ENCODE results near the gene EIF4A2. TPM values are rescaled to one million over a fixed set of nuclear protein-coding genes. Genes with fewer than 3 reads are reported as not detected.
A peak's percentile ranks its signal among the peaks of the same experiment; 100 is the strongest.

Gene EIF4A2
- total RNA-seq, 1 donor from 2014 or later: 574 TPM

DNA sequence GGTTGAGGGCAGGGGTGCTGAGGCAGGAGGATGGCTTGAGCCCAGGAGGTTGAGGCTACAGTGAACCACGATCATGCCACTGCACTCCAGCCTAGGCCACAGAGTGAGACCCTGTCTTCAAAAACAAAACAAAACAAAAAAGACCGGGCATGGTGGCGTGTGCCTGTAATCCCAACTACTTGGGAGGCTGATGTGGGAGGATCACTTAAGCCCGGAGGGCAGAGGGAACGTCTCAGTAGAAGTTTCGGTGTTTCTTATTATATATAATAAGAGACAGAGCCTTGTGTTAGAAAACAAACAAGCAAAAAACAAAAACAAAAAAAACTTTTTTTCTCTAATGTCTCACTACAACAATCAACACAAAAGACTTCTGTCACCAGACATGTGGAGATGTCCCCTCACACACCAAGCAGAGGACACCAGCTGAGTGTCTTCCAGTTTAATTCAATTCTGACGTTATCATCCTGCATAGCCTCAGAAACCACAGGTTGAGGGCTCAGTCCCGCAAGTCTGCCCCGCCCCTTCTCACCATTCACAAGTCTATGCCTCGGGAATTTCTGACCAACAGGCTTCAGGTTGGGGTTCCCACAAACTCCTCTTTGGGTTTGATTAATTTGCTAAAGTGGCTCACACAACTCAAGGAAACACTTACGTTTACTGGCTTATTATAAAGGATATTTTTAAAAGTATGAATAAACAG lies 24.0 kb upstream of the EIF4A2 start:
- intact Hi-C loops (cut with micrococcal nuclease): no loop called here

DNA sequence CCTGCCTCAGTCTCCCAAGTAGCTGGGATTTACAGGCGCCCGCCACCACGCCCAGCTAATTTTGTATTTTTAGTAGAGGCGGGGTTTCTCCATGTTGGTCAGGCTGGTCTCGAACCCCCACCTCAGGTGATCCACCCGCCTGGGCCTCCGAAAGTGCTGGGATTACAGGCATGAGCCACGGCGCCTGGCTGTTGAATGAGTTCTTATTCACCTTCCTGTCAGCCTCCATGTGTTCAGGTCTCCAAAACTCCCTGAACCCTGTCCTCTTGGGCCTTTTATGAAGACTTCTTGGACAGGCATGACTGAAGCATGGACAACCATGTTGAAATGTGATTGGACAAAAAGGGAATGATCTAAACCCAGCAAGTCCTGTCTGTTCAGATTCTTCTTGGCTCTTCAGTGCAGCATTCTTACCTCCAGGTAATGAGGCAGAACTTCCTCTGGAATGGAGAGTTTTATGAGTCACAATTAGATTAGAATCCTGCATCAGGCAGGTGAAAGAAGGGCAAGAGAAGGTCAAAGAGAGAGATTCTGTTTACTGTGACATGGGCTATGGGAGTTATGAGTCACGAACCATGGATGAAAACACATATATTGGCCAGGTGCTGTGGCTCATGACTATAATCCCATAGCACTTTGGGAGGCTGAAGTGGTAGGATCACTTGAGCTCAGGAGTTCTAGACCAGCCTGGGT lies 23.1 kb upstream of the EIF4A2 start:
- ChIA-PET CTCF (interaction anchor here (0.7 kb wide), 1 partner anchor 10 kb away, joined by 3 read pairs; no protein-coding TSS in a partner anchor), POLR2A (no interaction called here)
- no peak overlapping the region for H3K4me3 Mint-ChIP-seq

More for the DNA sequence above, 24.0 kb upstream of the EIF4A2 start:
- Mint-ChIP-seq H3K9me3 (no peaks in the 10 kb centered on the region), H3K27me3 (no peaks in the 10 kb centered on the region), H3K36me3 (ENCODE audit: low read depth) (no peaks in the 10 kb centered on the region), H3K4me1 (no peaks in the 10 kb centered on the region), H3K4me3 (no peak overlapping the region), H3K27ac (no peak overlapping the region)
- DNase-seq: no peak
- TF ChIP-seq, protein P1, sequence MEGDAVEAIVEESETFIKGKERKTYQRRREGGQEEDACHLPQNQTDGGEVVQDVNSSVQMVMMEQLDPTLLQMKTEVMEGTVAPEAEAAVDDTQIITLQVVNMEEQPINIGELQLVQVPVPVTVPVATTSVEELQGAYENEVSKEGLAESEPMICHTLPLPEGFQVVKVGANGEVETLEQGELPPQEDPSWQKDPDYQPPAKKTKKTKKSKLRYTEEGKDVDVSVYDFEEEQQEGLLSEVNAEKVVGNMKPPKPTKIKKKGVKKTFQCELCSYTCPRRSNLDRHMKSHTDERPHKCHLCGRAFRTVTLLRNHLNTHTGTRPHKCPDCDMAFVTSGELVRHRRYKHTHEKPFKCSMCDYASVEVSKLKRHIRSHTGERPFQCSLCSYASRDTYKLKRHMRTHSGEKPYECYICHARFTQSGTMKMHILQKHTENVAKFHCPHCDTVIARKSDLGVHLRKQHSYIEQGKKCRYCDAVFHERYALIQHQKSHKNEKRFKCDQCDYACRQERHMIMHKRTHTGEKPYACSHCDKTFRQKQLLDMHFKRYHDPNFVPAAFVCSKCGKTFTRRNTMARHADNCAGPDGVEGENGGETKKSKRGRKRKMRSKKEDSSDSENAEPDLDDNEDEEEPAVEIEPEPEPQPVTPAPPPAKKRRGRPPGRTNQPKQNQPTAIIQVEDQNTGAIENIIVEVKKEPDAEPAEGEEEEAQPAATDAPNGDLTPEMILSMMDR (IDR thresholded peaks at IDR 0.05): no peak
- ChIA-PET CTCF (no interaction called here), POLR2A (no interaction called here)
- no peak for ATAC-seq (ENCODE audit: low read depth)

DNA sequence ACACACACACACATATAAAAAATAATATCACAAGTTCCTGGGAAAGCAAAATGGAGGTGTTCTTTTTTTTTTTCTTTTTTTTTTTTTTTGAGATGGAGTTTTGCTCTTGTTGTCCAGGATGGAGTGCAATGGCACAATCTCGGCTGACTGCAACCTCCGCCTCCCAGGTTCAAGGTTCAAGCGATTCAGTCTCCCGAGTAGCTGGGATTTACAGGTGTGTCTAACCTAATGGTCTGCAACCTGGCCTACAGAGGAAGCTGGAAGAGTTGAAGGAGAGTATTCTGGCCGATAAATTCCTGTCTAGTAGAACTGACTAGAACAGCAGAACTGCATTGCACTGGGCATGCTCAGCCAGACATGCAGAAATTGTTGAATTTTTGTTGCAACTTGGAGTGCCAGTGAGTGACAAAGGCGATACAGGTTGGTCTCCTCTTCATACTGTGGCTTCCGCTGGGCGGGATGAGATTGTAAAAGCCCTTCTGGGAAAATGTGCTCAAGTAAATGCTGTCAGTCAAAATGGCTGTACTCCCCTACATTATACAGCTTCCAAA lies 22.4 kb upstream of the EIF4A2 start:
- ChIA-PET POLR2A (no interaction called here), CTCF (interaction anchor here (0.7 kb wide), 1 partner anchor 11 kb away, joined by 3 read pairs; no protein-coding TSS in a partner anchor)
- intact Hi-C loops (cut with micrococcal nuclease): no loop called here
- ATAC-seq (ENCODE audit: low read depth) (no peak), DNase-seq (no peak)
- TF ChIP-seq, protein P1 (IDR thresholded peaks at IDR 0.05): no peak
- H3K36me3 Mint-ChIP-seq (ENCODE audit: low read depth): no peaks in the 10 kb centered on the region
- no peaks in the 10 kb centered on the region for H3K9me3 Mint-ChIP-seq
- H3K4me3 Mint-ChIP-seq: no peak overlapping the region
- no peaks in the 10 kb centered on the region for H3K4me1 Mint-ChIP-seq
- H3K27me3 Mint-ChIP-seq: no peaks in the 10 kb centered on the region
- no peak overlapping the region for H3K27ac Mint-ChIP-seq

More for the DNA sequence above, 23.1 kb upstream of the EIF4A2 start:
- intact Hi-C loops (cut with micrococcal nuclease): no loop called here
- Mint-ChIP-seq H3K27ac (no peak overlapping the region), H3K36me3 (ENCODE audit: low read depth) (no peaks in the 10 kb centered on the region), H3K4me1 (no peaks in the 10 kb centered on the region), H3K27me3 (no peaks in the 10 kb centered on the region), H3K9me3 (no peaks in the 10 kb centered on the region)
- DNase-seq (no peak), ATAC-seq (ENCODE audit: low read depth) (no peak)
- TF ChIP-seq, protein P1 (IDR thresholded peaks at IDR 0.05): no peak

DNA sequence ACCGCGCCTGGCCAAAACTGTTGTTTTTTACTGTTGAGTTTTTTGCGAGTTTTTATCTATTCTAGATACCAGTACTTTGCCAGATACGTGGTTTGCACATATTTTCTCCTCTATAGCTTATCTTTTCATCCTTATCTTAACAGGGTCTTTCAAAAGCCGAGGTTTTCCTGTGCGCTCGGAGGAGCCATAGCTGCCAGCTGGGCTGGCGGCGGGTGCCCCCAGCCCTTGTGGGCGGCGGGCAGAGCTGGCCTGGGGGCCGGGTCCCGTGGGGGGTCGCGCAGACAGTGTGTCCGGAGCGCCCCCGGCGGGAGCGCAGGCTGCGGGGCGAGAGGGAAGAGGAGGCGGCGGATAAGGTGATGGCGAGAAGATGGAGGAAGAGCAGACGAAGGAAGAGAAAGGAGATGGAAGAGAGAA lies 11.1 kb upstream of the EIF4A2 start:
- no peaks in the 10 kb centered on the region for H3K27me3 Mint-ChIP-seq
- peaks cover 3% of the 10 kb centered on the region for H3K36me3 Mint-ChIP-seq (ENCODE audit: low read depth)
- ATAC-seq (ENCODE audit: low read depth) (peak; percentile 16), DNase-seq (no peak)
- intact Hi-C loops (cut with micrococcal nuclease): loop anchor here (1.0 kb wide), 2 partner anchors 11 to 34 kb away; partner anchors contain the start of genes EIF4A2 and RFC4
- H3K9me3 Mint-ChIP-seq: no peaks in the 10 kb centered on the region
- peak overlapping the region; percentile 96 for H3K4me3 Mint-ChIP-seq
- POLR2A ChIA-PET: interaction anchor here (0.6 to 5.2 kb wide), 16 partner anchors 11 to 835 kb away, joined by 3 to 258 read pairs (median 4); partner anchors contain the start of genes DNAJB11, EIF4A2, RPL39L and TBCCD1
- CTCF ChIA-PET: interaction anchor here (0.9 to 2.1 kb wide), 3 partner anchors 11 to 155 kb away, joined by 3 to 8 read pairs (median 7); partner anchors contain the start of gene EIF4A2
- H3K4me1 Mint-ChIP-seq: peaks cover 23% of the 10 kb centered on the region
- TF ChIP-seq, protein P1 (IDR thresholded peaks at IDR 0.05): no peak
- peak overlapping the region; percentile 96 for H3K27ac Mint-ChIP-seq
